AG08396 (cell line): ENCODE measurements around the gene TREH.
"Not testable (repeated sequence)": the region's sequence is repeated elsewhere in the genome, so short reads cannot be mapped to it uniquely, and the experiment has no call there.

ENCODE experiments used
- DNase-seq: peaks from one replicate; pipeline ENCODE4 v3.0.0; 2012; ENCODE audit warnings: low spot score, mixed read lengths

TREH gene

GRCh38 chr11:118679483-118679882 is at the start of gene TREH:
Gene TREH (minus strand): TSS chr11:118679650. CDS start chr11:118679627, 23 bp downstream.
- no peak for DNase-seq

GRCh38 chr11:118728112-118728511 is 48.7 kb upstream of the TREH start:
- DNase-seq, result not testable (repeated sequence)

GRCh38 chr11:118727721-118728066 is 48.2 kb upstream of the TREH start:
- DNase-seq, result not testable (repeated sequence)

- DNase-seq, result not testable (repeated sequence)
Observed at GRCh38 chr11:118727001-118727720, 47.7 kb upstream of the TREH start.

- DNase-seq, result not testable (repeated sequence)
Observed at GRCh38 chr11:118721478-118722015, 42.1 kb upstream of the TREH start.

- not testable (repeated sequence) for DNase-seq
Observed at GRCh38 chr11:118720740-118721139, 41.3 kb upstream of the TREH start.

GRCh38 chr11:118720078-118720477 is 40.6 kb upstream of the TREH start:
- DNase-seq, result not testable (repeated sequence)

- not testable (repeated sequence) for DNase-seq
Observed at GRCh38 chr11:118718562-118718961, 39.1 kb upstream of the TREH start.

- DNase-seq, result not testable (repeated sequence)
Observed at GRCh38 chr11:118717733-118718132, 38.3 kb upstream of the TREH start.

GRCh38 chr11:118717221-118717620 is 37.8 kb upstream of the TREH start:
- not testable (repeated sequence) for DNase-seq

- DNase-seq, result no peak
Observed at GRCh38 chr11:118715837-118716260, 36.4 kb upstream of the TREH start.

- no peak for DNase-seq
Observed at GRCh38 chr11:118715245-118715831, 35.9 kb upstream of the TREH start.

- DNase-seq, result no peak
Observed at GRCh38 chr11:118714816-118715215, 35.4 kb upstream of the TREH start.

GRCh38 chr11:118714416-118714815 is 35.0 kb upstream of the TREH start:
- not testable (repeated sequence) for DNase-seq

GRCh38 chr11:118708296-118708695 is 28.8 kb upstream of the TREH start:
- no peak for DNase-seq

GRCh38 chr11:118706546-118706825 is 27.0 kb upstream of the TREH start:
- no peak for DNase-seq

- DNase-seq, result no peak
Observed at GRCh38 chr11:118705791-118706545, 26.5 kb upstream of the TREH start.

GRCh38 chr11:118705111-118705741 is 25.8 kb upstream of the TREH start:
- DNase-seq, result no peak

GRCh38 chr11:118703563-118704106 is 24.2 kb upstream of the TREH start:
- DNase-seq, result no peak

GRCh38 chr11:118699506-118700220 is 20.2 kb upstream of the TREH start:
- no peak for DNase-seq

GRCh38 chr11:118697346-118697745 is 17.9 kb upstream of the TREH start:
- no peak for DNase-seq
